ENCODE measurements around the gene VARS1. TPM values are rescaled to one million over a fixed set of nuclear protein-coding genes. Genes with fewer than 3 reads are reported as not detected.
"Not testable (repeated sequence)": the region's sequence is repeated elsewhere in the genome, so short reads cannot be mapped to it uniquely, and the experiment has no call there.

VARS1 gene
- total RNA-seq (ENCODE audit: low replicate concordance): 89.0 and 104 TPM in 2 replicates
- long read RNA-seq, partial matches to known transcripts: 21 of 21 reads
- long read RNA-seq, other reads (novel, unspliced or antisense): 0 of 21 reads

GRCh38 chr6:31795616-31796298 is at the start of gene VARS1:
Gene VARS1 (minus strand): TSS chr6:31795752. CDS start chr6:31795217, 535 bp downstream.
- DNase-seq (ENCODE audit: extremely low spot score, unreplicated experiment): peak; percentile 95
- Mint-ChIP-seq H3K36me3 (peaks cover 5% of the 10 kb centered on the region), H3K27me3 (no peaks in the 10 kb centered on the region), H3K4me3 (peak within 1 kb of the TSS; percentile 99), H3K27ac (peak within 1 kb of the TSS; percentile 99), H3K9me3 (no peaks in the 10 kb centered on the region), H3K4me1 (ENCODE audit: unreplicated experiment) (peaks cover 15% of the 10 kb centered on the region)
- TF ChIP-seq CTCF (conservative IDR thresholded peaks at IDR 0.05): peak; percentile 86

- no peaks in the 10 kb centered on the region for H3K9me3 Mint-ChIP-seq
- no peak for TF ChIP-seq CTCF (conservative IDR thresholded peaks at IDR 0.05)
- peaks cover under 1% of the 10 kb centered on the region for H3K4me1 Mint-ChIP-seq (ENCODE audit: unreplicated experiment)
- no peak overlapping the region for H3K27ac Mint-ChIP-seq
- DNase-seq (ENCODE audit: extremely low spot score, unreplicated experiment): no peak
- H3K27me3 Mint-ChIP-seq: no peaks in the 10 kb centered on the region
- peaks cover 14% of the 10 kb centered on the region for H3K36me3 Mint-ChIP-seq
- no peak overlapping the region for H3K4me3 Mint-ChIP-seq
Observed at GRCh38 chr6:31844507-31844906, 49.0 kb upstream of the VARS1 start.

GRCh38 chr6:31842053-31842452 is 46.5 kb upstream of the VARS1 start:
- Mint-ChIP-seq H3K9me3 (no peaks in the 10 kb centered on the region), H3K4me1 (ENCODE audit: unreplicated experiment) (peaks cover 12% of the 10 kb centered on the region), H3K27ac (no peak overlapping the region), H3K27me3 (no peaks in the 10 kb centered on the region), H3K4me3 (no peak overlapping the region), H3K36me3 (peaks cover 25% of the 10 kb centered on the region)
- DNase-seq (ENCODE audit: extremely low spot score, unreplicated experiment): no peak
- no peak for TF ChIP-seq CTCF (conservative IDR thresholded peaks at IDR 0.05)

- H3K36me3 Mint-ChIP-seq: peaks cover 41% of the 10 kb centered on the region
- DNase-seq (ENCODE audit: extremely low spot score, unreplicated experiment); H3K9me3 Mint-ChIP-seq; H3K27me3 Mint-ChIP-seq; H3K4me3 Mint-ChIP-seq: not testable (repeated sequence)
- H3K4me1 Mint-ChIP-seq (ENCODE audit: unreplicated experiment): peaks cover 28% of the 10 kb centered on the region
- peak overlapping the region; percentile 44 for H3K27ac Mint-ChIP-seq
Observed at GRCh38 chr6:31839779-31840126, 44.2 kb upstream of the VARS1 start.

GRCh38 chr6:31838968-31839367 is 43.4 kb upstream of the VARS1 start:
- H3K9me3 Mint-ChIP-seq: no peaks in the 10 kb centered on the region
- H3K4me1 Mint-ChIP-seq (ENCODE audit: unreplicated experiment): peaks cover 35% of the 10 kb centered on the region
- H3K27ac Mint-ChIP-seq: no peak overlapping the region
- H3K4me3 Mint-ChIP-seq: peak overlapping the region; percentile 33
- TF ChIP-seq CTCF (conservative IDR thresholded peaks at IDR 0.05): no peak
- H3K36me3 Mint-ChIP-seq: peaks cover 43% of the 10 kb centered on the region
- no peaks in the 10 kb centered on the region for H3K27me3 Mint-ChIP-seq
- DNase-seq (ENCODE audit: extremely low spot score, unreplicated experiment): no peak

- H3K4me3 Mint-ChIP-seq: peak overlapping the region; percentile 98
- H3K9me3 Mint-ChIP-seq; DNase-seq (ENCODE audit: extremely low spot score, unreplicated experiment); H3K27ac Mint-ChIP-seq; H3K27me3 Mint-ChIP-seq: not testable (repeated sequence)
- H3K4me1 Mint-ChIP-seq (ENCODE audit: unreplicated experiment): peaks cover 35% of the 10 kb centered on the region
- peaks cover 43% of the 10 kb centered on the region for H3K36me3 Mint-ChIP-seq
Observed at GRCh38 chr6:31838114-31838553, 42.6 kb upstream of the VARS1 start.
